NAMALWA (cell line): ENCODE results near the gene SHCBP1.
"Not testable (repeated sequence)": the region's sequence is repeated elsewhere in the genome, so short reads cannot be mapped to it uniquely, and the experiment has no call there.

Source experiments
- DNase-seq: peaks from one replicate; pipeline ENCODE4 v3.0.0-alpha.2; 2015; ENCODE audit warnings: low spot score

SHCBP1 gene, protein sequence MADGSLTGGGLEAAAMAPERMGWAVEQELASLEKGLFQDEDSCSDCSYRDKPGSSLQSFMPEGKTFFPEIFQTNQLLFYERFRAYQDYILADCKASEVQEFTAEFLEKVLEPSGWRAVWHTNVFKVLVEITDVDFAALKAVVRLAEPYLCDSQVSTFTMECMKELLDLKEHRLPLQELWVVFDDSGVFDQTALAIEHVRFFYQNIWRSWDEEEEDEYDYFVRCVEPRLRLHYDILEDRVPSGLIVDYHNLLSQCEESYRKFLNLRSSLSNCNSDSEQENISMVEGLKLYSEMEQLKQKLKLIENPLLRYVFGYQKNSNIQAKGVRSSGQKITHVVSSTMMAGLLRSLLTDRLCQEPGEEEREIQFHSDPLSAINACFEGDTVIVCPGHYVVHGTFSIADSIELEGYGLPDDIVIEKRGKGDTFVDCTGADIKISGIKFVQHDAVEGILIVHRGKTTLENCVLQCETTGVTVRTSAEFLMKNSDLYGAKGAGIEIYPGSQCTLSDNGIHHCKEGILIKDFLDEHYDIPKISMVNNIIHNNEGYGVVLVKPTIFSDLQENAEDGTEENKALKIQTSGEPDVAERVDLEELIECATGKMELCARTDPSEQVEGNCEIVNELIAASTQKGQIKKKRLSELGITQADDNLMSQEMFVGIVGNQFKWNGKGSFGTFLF

DNA sequence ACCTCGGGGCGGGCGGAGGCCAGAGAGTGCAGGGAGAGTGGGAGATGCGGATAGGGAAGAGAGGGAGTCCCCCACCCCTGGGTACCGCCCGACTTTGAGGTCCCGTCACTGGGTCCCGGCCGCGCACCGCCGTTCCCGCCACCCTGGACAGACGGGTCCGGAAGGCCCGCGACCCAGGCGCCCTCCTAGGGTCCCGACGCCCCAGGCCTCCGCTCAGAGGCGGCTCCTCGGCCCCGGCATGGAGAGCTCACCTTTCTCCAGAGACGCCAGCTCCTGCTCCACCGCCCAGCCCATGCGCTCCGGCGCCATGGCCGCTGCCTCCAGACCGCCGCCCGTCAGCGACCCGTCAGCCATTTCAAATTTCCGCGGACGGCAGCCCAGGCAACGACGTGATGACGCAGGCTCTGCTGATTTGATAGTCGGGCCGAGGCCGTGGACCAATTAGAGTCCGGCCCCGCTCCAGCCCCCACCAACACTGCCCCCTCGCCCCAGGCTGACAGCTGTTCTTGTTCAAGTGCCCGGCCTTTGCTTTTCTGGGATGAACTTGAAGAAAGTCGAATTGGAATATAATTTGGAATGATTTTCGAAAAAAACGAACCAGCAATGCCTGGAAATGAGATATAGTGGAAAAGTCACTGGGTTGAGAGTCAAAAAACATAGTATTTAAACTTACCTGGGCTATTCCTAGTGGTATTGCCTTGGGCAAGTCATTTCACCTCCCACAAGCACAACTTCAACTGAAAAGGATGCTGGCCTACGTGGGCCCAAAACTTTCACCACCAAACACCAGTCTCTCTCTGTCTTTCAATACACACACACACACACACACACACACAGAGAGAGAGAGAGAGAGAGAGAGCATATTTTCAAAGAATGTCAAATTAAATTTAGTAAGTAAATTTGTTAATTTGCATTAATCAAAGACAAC lies at the start of gene SHCBP1:
Gene SHCBP1, minus strand, starts transcription at position 374 of the 928 bp plus-strand sequence. Its CDS starts 20 bp downstream, at position 354.
- peak; percentile 91 for DNase-seq

DNA sequence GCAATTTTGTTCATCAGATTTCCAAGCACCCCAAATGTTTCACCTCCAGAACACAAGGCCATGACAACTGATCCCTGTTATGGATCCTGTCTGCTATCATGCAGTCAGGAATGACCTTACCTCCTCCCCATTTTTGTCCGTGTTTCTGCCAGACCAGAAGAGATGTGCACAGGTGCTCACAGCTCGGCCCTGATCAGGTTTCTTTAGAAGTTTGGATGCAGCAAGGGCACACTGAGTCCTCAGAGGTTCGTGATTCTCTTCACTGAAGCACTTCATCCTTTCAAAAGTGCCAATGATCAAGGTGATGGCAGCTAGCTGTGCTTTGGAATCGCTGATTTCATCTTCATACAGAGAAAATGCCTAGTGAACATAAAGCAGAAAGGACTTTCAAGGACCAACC lies 40.9 kb upstream of the SHCBP1 start:
- DNase-seq: no peak

DNA sequence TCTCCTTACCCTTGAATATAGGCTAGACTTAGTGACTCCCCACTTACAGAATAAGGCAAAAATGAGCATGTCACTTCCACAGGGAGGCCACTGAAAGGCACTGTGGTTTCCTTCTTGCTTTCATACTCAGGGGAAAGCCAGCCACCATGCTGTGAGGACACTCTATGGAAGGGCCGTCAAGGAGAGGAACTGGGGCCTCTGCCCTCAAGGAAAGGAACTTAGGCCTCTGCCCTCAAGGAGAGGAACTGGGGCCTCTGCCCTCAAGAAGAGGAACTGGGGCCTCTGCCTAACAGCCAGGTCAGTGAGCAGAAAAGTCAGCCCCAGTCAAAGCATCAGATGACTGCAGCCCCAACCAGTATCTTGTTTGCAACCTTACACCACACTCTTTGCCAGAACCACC lies 37.7 kb upstream of the SHCBP1 start:
- DNase-seq: peak; percentile 20

DNA sequence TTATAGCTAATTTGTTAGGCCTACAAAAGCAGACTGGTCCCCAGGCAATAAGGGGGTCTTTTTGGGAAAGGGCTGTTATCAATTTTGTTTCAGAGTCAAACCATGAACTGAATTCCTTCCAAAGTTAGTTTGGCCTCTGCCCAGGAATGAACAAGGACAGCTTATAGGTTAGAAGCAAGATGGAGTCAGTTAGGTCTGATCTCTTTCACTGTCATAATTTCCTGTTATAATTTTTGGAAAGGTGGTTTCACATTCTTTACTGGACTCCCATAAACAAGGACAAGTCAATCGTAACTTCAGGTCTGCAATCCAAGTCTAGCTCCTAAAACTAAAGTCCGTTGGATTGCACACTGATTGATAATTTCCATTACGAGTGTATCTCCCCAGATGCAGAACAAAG lies 30.1 kb upstream of the SHCBP1 start:
- no peak for DNase-seq

DNA sequence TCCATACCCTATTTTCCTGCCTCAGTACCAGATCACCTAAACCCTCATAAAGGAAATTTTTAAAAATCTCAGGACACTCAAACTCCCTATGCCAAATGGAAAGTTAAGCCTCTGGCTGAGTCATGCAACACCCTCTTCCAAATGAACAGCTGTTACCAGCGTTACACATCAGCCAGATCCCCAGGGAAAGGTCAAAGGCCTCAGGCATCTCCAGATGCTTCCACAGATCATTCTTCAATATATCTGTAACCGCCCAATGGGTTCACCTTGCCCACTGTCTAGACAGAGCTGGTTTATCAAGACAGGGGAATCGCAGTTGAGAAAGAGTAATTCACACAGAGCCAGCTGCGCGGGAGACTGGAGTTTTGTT lies 29.1 kb upstream of the SHCBP1 start:
- DNase-seq: no peak

DNA sequence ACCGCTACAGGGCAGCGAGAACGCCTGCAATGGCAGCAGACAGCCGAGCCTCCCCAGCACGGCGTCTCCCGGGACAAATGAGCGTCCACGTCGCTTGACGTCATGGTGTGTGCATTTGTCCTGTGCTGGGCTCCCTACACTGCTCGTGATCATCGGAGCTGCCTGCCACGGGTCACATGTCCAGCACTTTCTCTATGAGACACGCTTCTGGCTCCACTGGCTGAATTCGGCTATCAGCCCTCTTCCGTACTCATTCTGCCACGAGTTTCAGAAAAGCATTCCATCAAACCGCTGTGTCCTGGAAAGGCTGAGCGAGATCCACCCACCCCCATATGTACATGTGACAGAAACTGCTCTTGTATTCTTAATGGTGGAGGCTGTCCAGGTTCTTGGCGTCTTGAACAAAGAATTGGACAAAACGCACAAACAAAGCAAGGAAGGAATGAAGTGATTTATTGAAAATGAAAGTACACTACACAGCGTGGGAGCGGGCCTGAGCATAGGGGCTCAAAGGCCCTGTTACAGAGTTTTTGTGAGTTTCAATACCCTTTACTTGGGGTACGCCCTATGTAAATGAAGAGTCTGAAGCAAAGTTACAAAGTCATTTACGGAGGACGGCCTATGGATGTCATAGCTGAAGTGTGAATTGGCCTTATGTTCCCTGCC lies 28.5 kb upstream of the SHCBP1 start:
- no peak for DNase-seq

DNA sequence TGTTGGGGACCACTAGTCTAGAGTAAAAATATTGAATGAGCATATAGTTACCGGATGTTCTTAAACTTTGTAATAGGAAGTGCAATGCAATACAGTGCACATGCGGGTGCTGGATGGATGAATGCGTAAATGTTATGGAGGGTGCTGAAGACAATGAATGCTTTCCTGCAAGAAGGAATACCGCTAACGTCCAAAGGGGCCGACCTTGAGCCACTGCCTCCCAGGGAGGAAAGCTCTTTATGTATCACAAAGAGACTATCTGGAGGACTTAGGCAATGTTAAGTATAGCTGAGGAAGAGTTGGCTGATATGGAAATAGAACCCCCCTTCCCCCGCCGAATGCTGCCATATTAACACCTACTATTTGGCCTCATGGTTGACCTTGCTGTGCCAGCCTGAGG lies 27.5 kb upstream of the SHCBP1 start:
- DNase-seq: no peak

DNA sequence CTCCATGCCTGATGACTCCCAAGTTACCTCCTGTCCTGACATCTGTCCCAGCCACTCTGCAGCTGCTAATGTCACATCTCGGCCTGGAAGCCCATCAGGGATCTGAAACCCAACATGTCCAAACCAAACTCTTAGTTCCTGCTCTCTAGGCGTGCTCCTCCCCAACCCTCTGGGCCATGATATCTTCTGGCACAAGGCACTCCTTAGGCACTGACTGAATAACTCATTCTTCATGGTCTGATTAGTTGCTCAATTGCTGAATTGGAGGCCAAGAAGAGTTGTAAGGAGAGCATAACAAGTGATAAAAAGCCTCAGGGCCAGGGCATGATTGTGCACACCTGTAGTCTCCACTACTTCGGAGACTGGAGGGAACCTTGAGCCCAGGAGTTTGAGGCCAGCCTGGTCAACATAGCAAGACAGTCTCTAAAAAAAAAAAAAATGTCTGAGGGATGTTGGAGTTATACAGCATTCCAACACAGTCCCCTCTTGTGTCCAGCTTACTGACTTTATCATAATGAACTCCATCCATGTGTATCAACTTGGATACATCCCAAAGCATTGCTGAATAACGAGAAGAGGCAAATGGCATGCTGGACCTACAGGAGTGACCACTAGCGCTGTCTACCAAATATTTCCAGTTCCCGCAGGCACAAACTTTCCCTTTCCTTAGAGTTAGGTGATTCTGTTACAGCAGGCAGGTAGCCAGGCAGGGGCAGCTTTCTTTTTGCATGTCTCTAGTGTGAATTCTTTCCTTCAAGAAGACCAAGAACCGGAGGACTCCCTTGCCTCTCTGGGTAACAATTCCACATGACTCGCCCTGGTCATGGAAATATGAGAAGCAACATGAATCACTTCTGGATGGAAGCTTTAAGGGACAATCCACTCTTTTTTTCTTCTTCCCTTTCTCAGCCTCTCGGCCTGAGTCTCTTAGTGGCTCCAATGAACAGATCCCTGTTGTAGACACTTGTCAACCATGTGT lies 18.1 kb upstream of the SHCBP1 start:
- DNase-seq: no peak

DNA sequence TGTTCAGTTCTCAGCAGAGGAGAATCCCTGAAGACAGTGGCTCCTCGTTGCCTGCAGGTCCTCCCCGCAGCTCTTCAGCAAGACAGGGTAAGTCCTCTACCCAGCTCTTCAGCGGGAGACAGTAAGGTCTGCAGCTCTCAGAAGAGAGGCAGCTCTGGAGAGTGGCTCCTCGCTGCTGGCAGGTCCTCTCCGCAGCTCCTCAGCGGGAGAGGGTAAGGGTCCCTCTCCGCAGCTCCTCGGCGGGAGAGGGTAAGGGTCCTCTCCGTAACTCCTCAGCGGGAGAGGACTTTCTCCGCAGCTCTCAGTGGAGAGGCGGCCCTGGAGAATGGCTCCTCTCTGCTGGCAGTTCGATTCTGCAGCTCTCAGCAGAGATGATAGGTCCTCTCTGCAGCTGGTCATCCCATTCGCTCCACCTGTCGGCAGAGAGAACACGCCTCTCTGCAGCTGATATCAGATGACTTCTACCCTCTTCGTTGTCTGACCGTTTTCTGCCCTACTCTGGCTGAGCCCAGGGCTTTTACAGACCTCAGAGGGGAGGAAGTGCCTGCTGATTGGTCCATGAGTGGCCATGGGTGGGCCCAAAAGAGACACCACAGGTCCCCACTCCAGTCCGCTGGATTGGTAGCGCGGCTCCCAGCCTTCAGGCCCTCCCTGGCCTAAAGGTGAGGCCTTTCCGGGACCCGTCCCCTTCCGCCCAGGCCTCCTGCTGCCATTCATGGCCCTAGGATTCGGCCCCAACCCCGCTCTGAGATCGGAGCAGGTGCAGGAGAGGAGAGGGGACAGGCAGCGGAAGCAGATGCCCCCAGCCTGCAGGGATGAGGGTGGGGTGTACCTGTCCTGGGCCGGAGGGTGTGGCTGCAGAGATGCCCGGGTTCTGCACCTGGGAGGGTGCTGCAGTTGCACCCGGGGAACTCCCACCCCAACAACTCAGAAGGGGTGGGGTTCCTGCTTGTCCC lies 11.9 kb upstream of the SHCBP1 start:
- no peak for DNase-seq

DNA sequence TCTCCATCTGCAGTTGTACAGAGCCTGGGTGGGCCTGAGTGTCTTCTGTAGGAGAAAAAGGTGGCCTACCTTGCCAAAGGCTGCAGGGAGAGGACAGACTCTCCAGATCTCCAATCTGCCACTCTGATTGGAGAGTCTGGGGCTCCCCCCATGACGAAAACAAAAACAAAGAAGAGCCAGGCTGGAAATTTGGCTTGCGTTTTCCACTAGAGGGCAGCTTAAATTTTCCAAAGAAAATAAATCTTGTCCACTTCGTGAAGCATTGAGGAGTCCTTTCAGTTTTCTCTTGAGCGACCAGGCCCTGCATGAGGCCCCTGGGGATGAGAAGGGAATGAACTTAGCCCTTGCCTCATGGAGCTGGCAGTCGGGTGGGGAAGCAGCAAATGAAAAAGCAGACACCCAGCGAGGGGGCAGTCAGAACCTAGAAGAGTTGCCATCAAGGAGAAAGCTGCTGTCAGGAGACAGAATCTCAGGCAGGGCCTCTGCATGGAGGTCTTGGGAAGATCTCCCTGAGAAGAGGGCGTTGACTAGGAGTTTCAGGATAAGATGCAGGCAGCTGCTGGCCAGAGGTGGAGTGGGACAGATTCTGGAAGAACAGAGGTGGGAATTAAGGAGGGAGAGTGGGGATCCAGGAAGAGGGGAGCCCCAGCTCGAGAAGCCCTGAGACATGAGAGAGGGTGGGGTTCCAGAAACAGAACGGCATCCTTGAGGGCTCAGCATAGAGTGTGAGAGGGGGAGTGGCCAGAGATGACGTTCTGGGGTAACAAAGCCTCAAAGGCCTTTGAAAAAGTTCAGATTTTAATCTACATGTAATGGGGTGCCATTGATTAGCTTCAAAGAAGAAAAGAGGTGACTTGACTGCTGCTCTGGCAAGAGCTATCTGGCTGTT lies 8.4 kb upstream of the SHCBP1 start:
- DNase-seq: peak; percentile 27

DNA sequence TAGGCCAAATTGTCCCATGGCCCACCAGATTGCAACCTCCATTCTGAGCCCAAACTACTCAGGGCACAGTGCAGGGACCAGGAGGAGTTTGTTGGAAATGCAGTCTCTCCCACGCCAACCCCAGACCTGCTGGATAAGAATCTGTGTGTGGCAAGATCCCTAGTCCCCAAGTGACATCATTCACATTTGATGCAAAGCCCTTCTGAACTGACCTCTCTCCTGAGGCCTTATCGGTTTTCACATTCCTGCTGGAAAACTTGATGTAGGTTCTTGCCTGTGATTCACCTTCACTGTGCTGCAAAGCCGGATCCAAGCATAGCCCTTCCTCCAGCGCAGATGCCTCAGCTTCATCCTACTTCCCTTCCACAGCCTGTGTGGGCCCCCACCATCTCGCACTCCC lies 6.6 kb upstream of the SHCBP1 start:
- DNase-seq: no peak

DNA sequence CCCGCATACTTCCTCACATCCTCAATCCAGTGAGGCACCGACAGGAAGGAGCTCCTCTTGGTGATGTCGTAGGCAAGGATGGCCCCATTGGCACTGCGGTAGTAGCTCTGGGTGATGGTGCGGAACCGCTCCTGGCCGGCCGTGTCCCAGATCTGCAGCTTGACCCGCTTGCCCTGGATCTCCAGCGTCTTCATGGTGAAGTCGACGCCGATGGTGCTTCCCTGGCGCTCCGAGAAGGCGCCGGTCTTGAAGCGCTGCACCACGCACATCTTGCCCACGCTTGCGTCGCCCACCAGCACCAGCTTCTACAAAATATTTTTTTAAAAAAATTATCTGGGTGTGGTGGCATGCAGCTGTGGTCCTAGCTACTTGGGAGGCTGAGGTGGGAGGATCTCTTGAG lies 5.5 kb upstream of the SHCBP1 start:
- not testable (repeated sequence) for DNase-seq

DNA sequence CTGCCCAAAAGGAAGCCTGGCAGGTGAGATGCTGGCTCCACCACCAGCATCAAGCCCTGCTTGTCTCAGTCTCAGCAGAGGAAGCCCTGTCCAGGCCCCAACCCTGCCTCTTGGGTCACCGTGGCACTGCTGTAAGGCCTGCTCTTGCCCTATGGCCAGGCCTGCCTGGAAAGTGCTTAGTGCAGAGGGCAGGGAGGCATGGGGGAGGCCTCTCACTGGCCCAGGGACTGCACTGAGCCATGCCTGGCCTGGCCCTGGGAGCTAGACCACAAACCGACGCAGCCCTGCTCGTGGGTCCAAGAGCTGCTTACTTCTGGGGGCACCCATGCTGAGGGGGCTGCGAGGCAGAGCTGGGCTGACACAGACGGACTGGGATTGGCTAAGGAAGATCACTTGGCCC lies 3.7 kb upstream of the SHCBP1 start:
- DNase-seq: not testable (repeated sequence)

DNA sequence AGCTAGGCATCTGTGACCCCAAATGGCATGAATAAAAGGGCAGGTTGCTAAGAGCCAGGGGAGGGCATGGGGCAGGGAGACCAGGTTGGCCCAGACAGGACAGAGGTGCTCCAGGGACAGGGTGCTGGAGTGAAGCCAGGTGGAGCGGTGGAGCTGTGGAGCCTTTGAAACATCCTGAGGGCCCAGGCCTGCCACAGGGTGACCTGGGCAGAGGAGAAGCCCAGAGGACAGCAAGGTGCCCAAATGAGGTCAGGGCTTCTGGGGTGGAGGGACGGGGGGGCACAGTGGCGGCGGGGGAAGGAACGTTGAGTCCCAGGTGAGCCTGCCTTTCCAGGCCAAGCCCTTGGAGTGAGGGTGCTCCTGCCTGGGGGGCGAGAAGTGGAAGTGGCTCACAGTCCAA lies 2.5 kb upstream of the SHCBP1 start:
- DNase-seq: not testable (repeated sequence)

DNA sequence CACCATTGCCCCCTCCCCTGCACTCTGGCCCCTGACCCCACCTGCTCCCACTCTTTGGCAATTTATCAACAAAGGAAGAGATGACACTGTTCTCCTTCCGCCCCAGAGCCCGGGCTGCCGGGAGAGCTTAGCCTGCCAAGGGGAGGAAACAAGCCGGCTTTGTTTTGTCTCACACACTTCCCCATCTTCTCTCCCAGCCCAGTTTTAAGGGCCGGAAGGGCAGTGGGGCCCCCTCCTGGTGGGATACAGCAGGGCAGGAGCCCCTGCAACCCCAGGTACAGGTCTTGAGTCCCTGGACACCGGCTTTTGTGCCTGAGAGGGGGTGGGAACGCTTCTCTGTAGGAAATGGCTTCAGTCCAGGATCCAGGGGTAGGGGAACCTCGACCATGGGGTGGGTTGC lies 2.1 kb upstream of the SHCBP1 start:
- not testable (repeated sequence) for DNase-seq

DNA sequence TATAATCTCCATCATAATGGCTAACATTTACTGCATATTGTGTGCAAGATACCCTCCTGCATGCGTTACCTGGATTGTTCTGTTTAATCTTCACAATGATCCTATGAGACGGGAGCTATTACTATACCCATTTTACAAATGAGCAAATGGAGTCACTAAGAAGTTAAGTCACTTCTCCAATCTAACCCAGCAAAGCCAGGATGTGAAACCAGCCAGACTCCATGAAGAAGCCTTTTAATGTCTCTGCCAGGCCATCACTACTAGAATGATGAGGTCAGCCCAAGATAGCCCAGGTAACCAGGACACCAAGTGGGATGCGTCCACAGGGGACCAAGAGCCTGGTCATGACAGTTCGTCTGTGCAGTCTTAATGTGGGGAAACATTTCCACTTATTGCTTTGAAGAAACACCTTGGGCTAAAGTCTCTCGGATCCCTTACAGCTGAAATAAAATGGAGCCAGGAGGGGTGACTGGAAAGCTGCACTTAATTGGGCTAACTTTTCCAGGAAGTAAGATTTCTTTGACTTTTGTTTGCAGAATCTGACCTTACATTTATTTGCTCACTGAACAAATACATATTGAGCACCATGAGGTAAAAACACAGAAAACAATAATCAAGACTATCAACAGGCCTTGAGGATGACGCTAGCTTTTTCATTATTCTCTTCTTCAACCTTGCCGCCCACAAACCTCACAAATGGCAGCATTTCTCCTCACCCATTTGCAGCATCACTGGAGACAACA lies 926 bp upstream of the SHCBP1 start:
- no peak for DNase-seq

DNA sequence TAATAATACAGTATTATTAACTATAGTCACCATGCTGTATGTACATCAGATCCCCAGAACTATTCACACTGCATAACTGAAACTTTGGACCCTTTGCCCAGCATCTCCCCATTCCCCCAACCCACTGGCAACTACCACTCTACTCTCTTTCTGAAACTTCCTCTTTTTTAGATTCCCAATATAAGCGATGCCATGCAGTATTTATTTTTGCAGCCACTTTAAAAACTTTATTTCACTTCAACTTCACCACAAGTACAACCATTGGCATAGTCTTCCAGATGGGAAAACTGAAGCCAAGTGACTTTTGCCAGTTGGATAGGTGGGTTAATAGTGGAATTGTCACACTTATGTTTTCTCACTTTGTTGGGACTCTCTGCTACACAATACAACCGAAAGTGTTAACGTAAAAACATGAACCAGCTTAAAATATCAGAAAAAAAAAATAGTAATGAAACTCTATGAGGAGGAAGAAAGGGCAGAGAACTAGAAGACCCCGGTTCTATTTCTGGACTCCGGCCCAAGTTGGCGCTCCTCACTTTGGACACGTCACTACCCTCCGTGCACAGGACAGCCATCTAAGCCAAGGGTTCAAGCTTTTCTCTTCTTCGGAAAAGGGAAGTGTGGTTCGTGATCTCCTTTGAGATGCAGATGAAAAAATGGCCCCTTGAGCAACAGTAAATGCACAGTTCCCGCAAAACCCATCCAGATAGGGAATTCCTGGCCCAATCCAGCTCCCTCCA lies 743 bp downstream of the SHCBP1 start:
- DNase-seq: peak; percentile 74
